GM12892 (cell line): Measurements from ENCODE around the gene COL4A1.

Experiments used
- POLR2A ChIP-seq: IDR thresholded peaks from 2 replicates; pipeline ENCODE4 v1.6.1; 2011; ENCODE audit warnings: low read depth, low read length, control low read depth
- POLR2AphosphoS5 ChIP-seq: IDR thresholded peaks from 2 replicates; pipeline ENCODE4 v1.6.1; 2011; ENCODE audit warnings: low read depth, low read length, control low read depth
- TAF1 ChIP-seq: IDR thresholded peaks from 2 replicates; pipeline ENCODE4 v1.6.1; 2011; ENCODE audit warnings: low read depth, mild to moderate bottlenecking, control low read depth, low read length, borderline replicate concordance

DNA sequence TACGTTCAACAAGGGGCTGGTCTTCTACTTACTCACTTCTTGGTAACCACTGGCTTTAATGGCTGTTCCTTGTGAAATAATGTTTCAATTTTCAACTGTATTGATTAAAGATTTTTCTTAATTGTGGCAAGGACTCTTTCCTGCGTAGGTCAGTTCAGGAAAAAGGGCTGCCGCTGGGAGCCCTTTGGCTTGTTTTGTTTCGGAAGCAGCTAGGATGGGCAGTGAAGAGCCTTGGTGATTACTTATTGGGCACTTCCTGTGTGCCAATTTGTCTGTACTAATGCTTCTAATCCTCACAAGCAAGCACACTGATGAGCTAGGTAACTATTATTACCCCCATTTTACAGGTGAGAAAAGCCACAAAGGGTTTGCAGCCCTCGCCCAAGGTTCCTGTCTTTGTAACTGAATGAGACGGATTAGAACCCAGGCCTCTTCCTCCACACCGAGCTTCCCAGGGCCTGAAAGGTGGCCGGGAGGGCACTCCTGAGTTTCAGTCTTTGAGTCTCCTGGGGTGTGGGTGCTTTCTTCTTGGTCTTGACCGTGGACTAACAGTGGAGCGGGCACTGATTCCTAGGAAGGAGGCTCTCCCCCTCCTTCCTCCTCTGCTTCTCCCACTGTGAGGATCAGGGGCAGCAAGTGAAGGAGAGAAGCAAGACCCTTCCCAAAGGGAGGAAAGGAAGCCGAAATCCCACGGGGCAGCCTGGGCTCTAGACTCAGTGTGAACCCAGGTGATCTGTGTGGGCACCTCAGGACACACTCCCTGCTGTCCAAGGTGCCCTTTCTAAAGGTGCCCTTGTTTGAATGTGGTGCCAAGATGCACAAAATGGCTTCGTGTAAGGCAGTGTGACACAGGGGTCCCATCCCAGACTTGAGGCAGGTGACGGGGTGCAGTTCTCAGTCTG lies 3.8 kb upstream of the COL4A1 start:
- no peak for TF ChIP-seq POLR2AphosphoS5
- TF ChIP-seq POLR2A = no peak
- TF ChIP-seq TAF1 = no peak
